WTC11 (cell line): ENCODE results near the gene HINT3.

Experiments
- CTCF ChIP-seq: fragments of 200-600 bp; IDR thresholded peaks from 2 replicates; pipeline ENCODE4 v1.8.0; 2022; ENCODE audit warnings: antibody characterized with exemption
- FOXK1 ChIP-seq: sonication (generic); formaldehyde crosslinking; IDR thresholded peaks from 2 replicates; pipeline ENCODE4 v1.8.0; 2022; ENCODE audit warnings: mild to moderate bottlenecking, moderate library complexity, missing genetic modification reagents
- TCF7 ChIP-seq: sonication (generic); formaldehyde crosslinking; IDR thresholded peaks from 2 replicates; pipeline ENCODE4 v1.8.0; 2022; ENCODE audit warnings: mild to moderate bottlenecking, low read depth, missing genetic modification reagents, moderate library complexity
- USF1 ChIP-seq: sonication (generic); formaldehyde crosslinking; IDR thresholded peaks from 2 replicates; pipeline ENCODE4 v1.8.0; 2022; ENCODE audit warnings: mild to moderate bottlenecking, missing genetic modification reagents
- ZBTB21 ChIP-seq: sonication (generic); formaldehyde crosslinking; IDR thresholded peaks from 2 replicates; pipeline ENCODE4 v1.8.1; 2023; ENCODE audit warnings: mild to moderate bottlenecking, missing genetic modification reagents, borderline replicate concordance
- ZNF512 ChIP-seq: sonication (generic); formaldehyde crosslinking; IDR thresholded peaks from 2 replicates; pipeline ENCODE4 v1.8.1; 2022; ENCODE audit warnings: missing genetic modification reagents, borderline replicate concordance

- TF ChIP-seq FOXK1 (CRISPR knock-in tag) (no peak), CTCF (no peak), ZBTB21 (CRISPR knock-in tag) (no peak), USF1 (CRISPR knock-in tag) (no peak), TCF7 (CRISPR knock-in tag) (no peak), ZNF512 (CRISPR knock-in tag) (no peak)
Observed at GRCh38 chr6:125918681-125919566, 37.6 kb upstream of the HINT3 start.
